Activated T-cell treated with anti-CD3 and anti-CD28 coated beads, Interleukin-2, amount 50 U/mL, for 1 hour (primary cell): ENCODE results near the gene LONP1.
A peak's percentile ranks its signal among the peaks of the same experiment; 100 is the strongest.

Source experiments
- DNase-seq: peaks from one replicate; pipeline ENCODE4 v3.0.0-alpha.2; 2020

The LONP1 gene

GRCh38 chr19:5642204-5642603 is 77.7 kb downstream of the LONP1 start:
- peak; percentile 4 for DNase-seq
